ENCODE data around the gene GLDC.

The GLDC gene

DNA sequence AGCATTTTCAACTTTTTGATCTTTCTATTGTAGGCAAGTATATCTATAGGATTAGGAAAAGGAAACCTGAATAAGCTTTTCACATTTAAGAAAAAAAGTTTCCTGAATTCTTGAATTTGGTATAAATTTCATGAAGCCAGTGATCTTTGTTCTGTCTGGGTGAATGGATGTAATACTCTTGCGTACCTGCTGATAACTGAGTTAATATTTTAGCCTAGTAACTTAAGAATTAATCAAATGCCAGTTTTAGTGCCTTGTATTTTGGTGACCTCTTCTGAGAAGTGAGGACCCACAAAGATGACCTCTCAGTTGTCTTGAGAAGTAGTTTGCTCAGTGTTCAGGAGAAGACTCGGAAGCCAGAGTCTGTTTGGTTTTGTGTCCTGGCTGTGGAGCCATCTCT is 154.7 kb downstream of the GLDC start:
- DNase-seq, result no peak

DNA sequence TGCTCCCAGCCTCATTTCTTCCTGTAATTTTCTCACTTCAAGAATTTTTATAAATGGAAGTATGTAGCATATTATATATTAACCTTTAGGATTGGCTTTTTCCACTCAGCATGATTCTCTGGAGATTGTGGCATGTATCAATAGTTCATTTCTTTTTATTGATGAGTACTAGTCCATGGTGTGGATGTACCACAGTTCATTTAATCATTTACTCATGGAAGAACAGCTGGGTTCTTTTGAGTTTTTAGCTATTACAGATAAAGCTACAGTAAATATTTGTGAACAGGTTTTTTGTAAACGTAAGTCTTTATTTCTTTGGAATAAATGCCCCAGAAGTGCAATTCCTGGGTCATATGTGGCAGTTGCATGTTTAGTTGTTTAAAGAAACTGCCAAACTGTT is 156.4 kb downstream of the GLDC start:
- no peak for DNase-seq

DNA sequence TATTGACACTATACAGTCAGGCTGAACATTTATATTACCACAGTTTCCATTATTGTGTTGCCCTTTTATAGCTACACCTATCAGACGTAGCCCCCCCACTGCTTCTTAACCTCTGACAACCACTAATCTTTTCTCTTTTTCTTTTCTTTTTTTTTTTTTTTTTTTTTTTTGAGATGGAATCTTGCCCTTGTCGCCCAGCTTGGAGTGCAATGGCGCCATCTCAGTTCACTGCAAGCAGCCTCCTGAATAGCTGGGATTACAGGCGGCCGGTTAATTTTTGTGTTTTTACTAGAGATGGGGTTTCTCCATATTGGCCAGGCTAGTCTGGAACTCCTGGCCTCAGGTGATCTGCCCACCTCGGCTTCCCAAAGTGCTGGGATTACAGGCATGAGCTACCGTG is 157.1 kb downstream of the GLDC start:
- no peak for DNase-seq

DNA sequence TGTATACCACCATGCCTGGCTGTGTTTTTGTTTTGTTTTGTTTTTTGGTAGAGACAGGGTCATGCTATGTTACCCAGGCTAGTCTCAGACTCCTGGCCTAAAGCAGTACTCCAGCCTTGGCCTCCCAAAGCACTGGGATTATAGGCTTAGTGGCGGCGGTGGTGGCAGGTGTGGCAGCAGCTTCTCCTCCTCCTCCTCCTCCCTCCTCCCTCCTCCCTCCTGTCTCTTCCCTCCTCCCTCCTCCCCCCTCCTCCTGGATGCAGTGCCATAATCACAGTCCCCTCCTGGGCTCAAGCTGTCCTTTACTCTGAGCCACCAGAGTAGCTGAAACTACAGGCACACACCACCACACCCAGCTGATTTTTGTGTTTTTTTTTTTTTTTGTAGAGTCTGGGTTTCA is 161.3 kb downstream of the GLDC start:
- DNase-seq, result no peak

Measured in activated CD4-positive, alpha-beta T cell treated with anti-CD3 and anti-CD28 coated beads, Interleukin-2, amount 50 U/mL, for 48 hours (primary cell).